Dendritic cell treated with granulocyte-macrophage colony-stimulating factor and Interleukin-4, amounts not matched to agents 40 ng/mL and 50 ng/mL, for 4 days (primary cell): Measurements from ENCODE around the gene TBCEL.
"Not testable (repeated sequence)": the region's sequence is repeated elsewhere in the genome, so short reads cannot be mapped to it uniquely, and the experiment has no call there.

Experiments
- H3K27ac Mint-ChIP-seq: one replicate; pipeline ENCODE4 v1.8.0; 2022; ENCODE audit warnings: mild to moderate bottlenecking, mixed read lengths
- H3K27me3 Mint-ChIP-seq: one replicate; pipeline ENCODE4 v1.8.0; 2022; ENCODE audit warnings: mild to moderate bottlenecking, mixed read lengths
- H3K36me3 Mint-ChIP-seq: one replicate; pipeline ENCODE4 v1.8.0; 2022; ENCODE audit warnings: low read depth, mixed read lengths
- H3K4me1 Mint-ChIP-seq: one replicate; pipeline ENCODE4 v1.8.0; 2022; ENCODE audit warnings: low read depth, mixed read lengths
- H3K4me3 Mint-ChIP-seq: one replicate; pipeline ENCODE4 v1.8.0; 2022; ENCODE audit warnings: mild to moderate bottlenecking, moderate library complexity, mixed read lengths
- H3K9me3 Mint-ChIP-seq: one replicate; pipeline ENCODE4 v1.8.0; 2022; ENCODE audit warnings: mixed read lengths
- intact Hi-C: fragments of 100-400 bp; cut with micrococcal nuclease; formaldehyde crosslinking; loops from one replicate; pipeline ENCODE4 v1.15.0; 2022

TBCEL gene

DNA sequence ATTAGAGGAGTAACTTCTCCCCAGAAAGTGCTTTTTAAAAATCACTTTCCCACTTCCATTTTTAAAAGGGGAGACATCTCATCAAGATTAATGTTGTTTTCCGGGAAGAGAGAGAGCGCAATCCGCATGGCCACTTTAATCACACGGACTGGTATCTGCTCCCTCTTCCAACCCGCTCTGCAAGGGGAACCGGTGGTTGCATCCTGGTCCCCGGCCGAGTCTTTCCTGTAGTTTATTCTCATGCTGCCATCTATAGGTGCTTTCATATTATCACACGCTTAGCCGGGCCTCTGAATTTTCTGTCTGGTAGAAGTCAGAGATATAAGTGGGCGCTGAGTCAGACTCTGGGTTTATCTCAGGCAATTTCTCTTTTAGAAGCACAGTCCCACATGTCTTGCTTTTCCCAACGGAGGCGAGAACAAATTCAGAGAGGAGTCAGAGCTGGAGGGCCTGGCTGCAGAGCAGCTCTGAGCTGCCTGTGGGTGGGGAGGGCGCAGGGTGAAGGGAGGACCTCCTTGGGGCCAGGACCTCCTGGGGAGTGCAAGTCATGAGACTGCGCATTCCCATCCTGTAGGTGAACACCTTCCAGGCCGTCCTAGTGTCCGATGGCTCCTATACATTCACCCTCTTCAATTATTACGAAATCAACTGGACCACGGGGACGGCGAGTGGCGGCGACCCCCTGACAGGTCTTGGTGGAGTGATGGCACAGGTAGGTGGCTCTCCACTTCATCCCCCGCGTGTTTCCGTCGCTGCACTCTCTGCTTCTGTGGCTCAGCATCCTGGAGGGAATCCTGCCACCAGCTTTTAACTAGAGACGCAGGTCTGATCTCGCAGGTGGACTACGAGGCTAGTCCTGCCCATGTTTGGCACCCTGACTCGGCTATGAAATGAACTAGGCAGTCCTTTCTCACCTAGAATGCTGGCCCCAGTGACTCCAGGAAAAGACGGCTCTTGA is 88.9 kb downstream of the TBCEL start:
- no peak overlapping the region for H3K4me3 Mint-ChIP-seq
- H3K4me1 Mint-ChIP-seq = no peaks in the 10 kb centered on the region
- H3K36me3 Mint-ChIP-seq = no peaks in the 10 kb centered on the region
- H3K27ac Mint-ChIP-seq = no peak overlapping the region
- H3K9me3 Mint-ChIP-seq = no peaks in the 10 kb centered on the region
- intact Hi-C loops = loop anchor here (5.0 kb wide), 1 partner anchor 175 kb away; no protein-coding TSS in a partner anchor
- peaks cover 33% of the 10 kb centered on the region for H3K27me3 Mint-ChIP-seq

GRCh38 chr11:121113611-121114010 is 89.7 kb downstream of the TBCEL start:
- Mint-ChIP-seq H3K4me3 (no peak overlapping the region), H3K36me3 (no peaks in the 10 kb centered on the region), H3K9me3 (no peaks in the 10 kb centered on the region), H3K4me1 (no peaks in the 10 kb centered on the region), H3K27me3 (peaks cover 32% of the 10 kb centered on the region), H3K27ac (no peak overlapping the region)
- intact Hi-C loops = loop anchor here (5.0 kb wide), 1 partner anchor 176 kb away; no protein-coding TSS in a partner anchor

DNA sequence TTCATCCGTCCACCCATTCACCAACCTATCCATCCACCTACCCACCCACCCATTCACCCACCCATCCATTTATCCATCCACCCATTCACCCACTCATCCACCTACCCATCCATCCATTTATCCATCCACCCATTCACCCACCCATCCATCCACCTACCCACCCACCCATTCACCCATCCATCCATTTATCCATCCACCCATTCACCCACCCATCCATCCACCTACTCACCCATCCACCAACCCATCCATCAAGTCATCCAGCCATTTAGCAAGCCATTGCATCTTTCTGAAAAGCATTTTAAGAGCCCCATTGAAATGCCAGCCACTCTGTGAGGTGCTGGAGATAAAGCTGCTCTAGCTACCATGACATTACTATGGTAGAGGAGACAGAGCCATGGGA is 91.1 kb downstream of the TBCEL start:
- H3K4me3 Mint-ChIP-seq, H3K36me3 Mint-ChIP-seq, H3K27ac Mint-ChIP-seq, H3K9me3 Mint-ChIP-seq, intact Hi-C loops, H3K4me1 Mint-ChIP-seq: not testable (repeated sequence)
- peaks cover 28% of the 10 kb centered on the region for H3K27me3 Mint-ChIP-seq

DNA sequence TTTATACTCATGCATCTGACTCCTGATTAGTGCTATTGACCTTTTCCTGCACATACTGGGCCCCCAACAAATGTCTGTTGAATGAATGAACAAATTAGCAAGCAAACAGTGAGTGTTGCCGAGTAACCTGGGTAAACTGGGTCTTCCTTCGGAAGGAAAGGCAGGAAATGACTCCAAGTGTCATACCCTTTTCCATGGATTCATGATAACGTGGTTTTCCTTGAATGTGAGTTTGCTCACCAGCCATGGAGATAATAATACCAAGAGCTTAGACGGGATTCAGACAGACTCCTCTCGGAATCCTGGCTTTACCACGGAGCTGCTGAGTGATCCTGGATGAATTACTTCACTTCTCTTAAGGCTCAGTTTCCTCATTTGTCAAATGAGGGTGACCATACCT is 93.9 kb downstream of the TBCEL start:
- intact Hi-C loops = no loop called here
- peaks cover 7% of the 10 kb centered on the region for H3K27me3 Mint-ChIP-seq
- no peak overlapping the region for H3K4me3 Mint-ChIP-seq
- H3K4me1 Mint-ChIP-seq = no peaks in the 10 kb centered on the region
- peaks cover 9% of the 10 kb centered on the region for H3K9me3 Mint-ChIP-seq
- no peaks in the 10 kb centered on the region for H3K36me3 Mint-ChIP-seq
- no peak overlapping the region for H3K27ac Mint-ChIP-seq

- Mint-ChIP-seq H3K27ac (no peak overlapping the region), H3K4me1 (no peaks in the 10 kb centered on the region), H3K27me3 (peaks cover 3% of the 10 kb centered on the region), H3K36me3 (no peaks in the 10 kb centered on the region), H3K4me3 (no peak overlapping the region), H3K9me3 (peaks cover 12% of the 10 kb centered on the region)
- intact Hi-C loops = no loop called here
Observed at GRCh38 chr11:121119440-121119839, 95.5 kb downstream of the TBCEL start.

GRCh38 chr11:121122328-121122727 is 98.4 kb downstream of the TBCEL start:
- H3K4me1 Mint-ChIP-seq = no peaks in the 10 kb centered on the region
- H3K4me3 Mint-ChIP-seq = no peak overlapping the region
- H3K36me3 Mint-ChIP-seq = no peaks in the 10 kb centered on the region
- H3K27me3 Mint-ChIP-seq = peaks cover 5% of the 10 kb centered on the region
- intact Hi-C loops = no loop called here
- H3K27ac Mint-ChIP-seq = no peak overlapping the region
- H3K9me3 Mint-ChIP-seq = peaks cover 12% of the 10 kb centered on the region

- intact Hi-C loops = no loop called here
- Mint-ChIP-seq H3K4me3 (no peak overlapping the region), H3K27ac (no peak overlapping the region), H3K27me3 (peaks cover 5% of the 10 kb centered on the region), H3K36me3 (no peaks in the 10 kb centered on the region), H3K9me3 (peaks cover 12% of the 10 kb centered on the region), H3K4me1 (no peaks in the 10 kb centered on the region)
Observed at GRCh38 chr11:121123496-121124069, 99.7 kb downstream of the TBCEL start.

- Mint-ChIP-seq H3K9me3 (peaks cover 2% of the 10 kb centered on the region), H3K27ac (no peak overlapping the region), H3K36me3 (no peaks in the 10 kb centered on the region), H3K4me1 (no peaks in the 10 kb centered on the region), H3K27me3 (peaks cover 3% of the 10 kb centered on the region), H3K4me3 (no peak overlapping the region)
- intact Hi-C loops = no loop called here
Observed at GRCh38 chr11:121127809-121128208, 103.9 kb downstream of the TBCEL start.

- intact Hi-C loops = no loop called here
- Mint-ChIP-seq H3K27ac (no peak overlapping the region), H3K27me3 (peaks cover 1% of the 10 kb centered on the region), H3K4me3 (no peak overlapping the region), H3K9me3 (no peaks in the 10 kb centered on the region), H3K36me3 (no peaks in the 10 kb centered on the region), H3K4me1 (no peaks in the 10 kb centered on the region)
Observed at GRCh38 chr11:121129362-121130340, 105.7 kb downstream of the TBCEL start.

- peaks cover 3% of the 10 kb centered on the region for H3K27me3 Mint-ChIP-seq
- no peaks in the 10 kb centered on the region for H3K4me1 Mint-ChIP-seq
- intact Hi-C loops = no loop called here
- no peaks in the 10 kb centered on the region for H3K36me3 Mint-ChIP-seq
- no peak overlapping the region for H3K27ac Mint-ChIP-seq
- H3K9me3 Mint-ChIP-seq = no peaks in the 10 kb centered on the region
- H3K4me3 Mint-ChIP-seq = no peak overlapping the region
Observed at GRCh38 chr11:121131656-121132055, 107.8 kb downstream of the TBCEL start.

- intact Hi-C loops = no loop called here
- Mint-ChIP-seq H3K27ac (no peak overlapping the region), H3K4me1 (no peaks in the 10 kb centered on the region), H3K27me3 (peaks cover 3% of the 10 kb centered on the region), H3K36me3 (no peaks in the 10 kb centered on the region), H3K4me3 (no peak overlapping the region), H3K9me3 (no peaks in the 10 kb centered on the region)
Observed at GRCh38 chr11:121132211-121132976, 108.5 kb downstream of the TBCEL start.

GRCh38 chr11:121134741-121135312 is 110.9 kb downstream of the TBCEL start:
- Mint-ChIP-seq H3K27me3 (peaks cover 3% of the 10 kb centered on the region), H3K27ac (no peak overlapping the region), H3K4me1 (no peaks in the 10 kb centered on the region), H3K4me3 (no peak overlapping the region), H3K9me3 (no peaks in the 10 kb centered on the region), H3K36me3 (no peaks in the 10 kb centered on the region)
- intact Hi-C loops = no loop called here

DNA sequence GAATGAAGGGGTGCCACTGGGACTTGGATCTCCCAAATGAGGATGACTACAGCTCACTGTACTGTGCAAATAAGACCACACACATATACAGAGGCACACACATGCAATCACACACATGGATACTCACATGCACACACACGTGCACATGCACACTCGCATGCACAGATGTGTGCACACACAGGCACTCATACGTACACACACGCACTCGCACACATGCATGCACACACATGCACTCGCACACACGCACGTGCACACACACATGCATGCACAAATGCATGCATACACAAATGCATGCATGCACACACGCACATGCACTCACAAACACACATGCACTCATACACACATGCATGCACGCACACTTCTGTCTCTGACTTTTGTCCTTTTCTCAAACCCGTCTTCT is 113.1 kb downstream of the TBCEL start:
- Mint-ChIP-seq H3K4me1 (no peaks in the 10 kb centered on the region), H3K4me3 (no peak overlapping the region), H3K36me3 (no peaks in the 10 kb centered on the region), H3K9me3 (no peaks in the 10 kb centered on the region), H3K27ac (no peak overlapping the region), H3K27me3 (peaks cover 5% of the 10 kb centered on the region)
- intact Hi-C loops = no loop called here
